ENCODE results near the gene NAPA.

- TF ChIP-seq, protein P1, sequence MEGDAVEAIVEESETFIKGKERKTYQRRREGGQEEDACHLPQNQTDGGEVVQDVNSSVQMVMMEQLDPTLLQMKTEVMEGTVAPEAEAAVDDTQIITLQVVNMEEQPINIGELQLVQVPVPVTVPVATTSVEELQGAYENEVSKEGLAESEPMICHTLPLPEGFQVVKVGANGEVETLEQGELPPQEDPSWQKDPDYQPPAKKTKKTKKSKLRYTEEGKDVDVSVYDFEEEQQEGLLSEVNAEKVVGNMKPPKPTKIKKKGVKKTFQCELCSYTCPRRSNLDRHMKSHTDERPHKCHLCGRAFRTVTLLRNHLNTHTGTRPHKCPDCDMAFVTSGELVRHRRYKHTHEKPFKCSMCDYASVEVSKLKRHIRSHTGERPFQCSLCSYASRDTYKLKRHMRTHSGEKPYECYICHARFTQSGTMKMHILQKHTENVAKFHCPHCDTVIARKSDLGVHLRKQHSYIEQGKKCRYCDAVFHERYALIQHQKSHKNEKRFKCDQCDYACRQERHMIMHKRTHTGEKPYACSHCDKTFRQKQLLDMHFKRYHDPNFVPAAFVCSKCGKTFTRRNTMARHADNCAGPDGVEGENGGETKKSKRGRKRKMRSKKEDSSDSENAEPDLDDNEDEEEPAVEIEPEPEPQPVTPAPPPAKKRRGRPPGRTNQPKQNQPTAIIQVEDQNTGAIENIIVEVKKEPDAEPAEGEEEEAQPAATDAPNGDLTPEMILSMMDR (IDR thresholded peaks at IDR 0.05) = no peak
- no peak for TF ChIP-seq POLR2A (IDR thresholded peaks at IDR 0.05)
These were observed 56.2 kb downstream of the NAPA start for GRCh38 chr19:47458672-47459071.
